GF-D8 (cell line): Measurements from ENCODE around the gene EDAR.
A peak's percentile ranks its signal among the peaks of the same experiment; 100 is the strongest.

ENCODE experiments used
- DNase-seq: peaks from one replicate; lab custom pipeline; 2025; lab: John Stamatoyannopoulos, UW

The EDAR gene

DNA sequence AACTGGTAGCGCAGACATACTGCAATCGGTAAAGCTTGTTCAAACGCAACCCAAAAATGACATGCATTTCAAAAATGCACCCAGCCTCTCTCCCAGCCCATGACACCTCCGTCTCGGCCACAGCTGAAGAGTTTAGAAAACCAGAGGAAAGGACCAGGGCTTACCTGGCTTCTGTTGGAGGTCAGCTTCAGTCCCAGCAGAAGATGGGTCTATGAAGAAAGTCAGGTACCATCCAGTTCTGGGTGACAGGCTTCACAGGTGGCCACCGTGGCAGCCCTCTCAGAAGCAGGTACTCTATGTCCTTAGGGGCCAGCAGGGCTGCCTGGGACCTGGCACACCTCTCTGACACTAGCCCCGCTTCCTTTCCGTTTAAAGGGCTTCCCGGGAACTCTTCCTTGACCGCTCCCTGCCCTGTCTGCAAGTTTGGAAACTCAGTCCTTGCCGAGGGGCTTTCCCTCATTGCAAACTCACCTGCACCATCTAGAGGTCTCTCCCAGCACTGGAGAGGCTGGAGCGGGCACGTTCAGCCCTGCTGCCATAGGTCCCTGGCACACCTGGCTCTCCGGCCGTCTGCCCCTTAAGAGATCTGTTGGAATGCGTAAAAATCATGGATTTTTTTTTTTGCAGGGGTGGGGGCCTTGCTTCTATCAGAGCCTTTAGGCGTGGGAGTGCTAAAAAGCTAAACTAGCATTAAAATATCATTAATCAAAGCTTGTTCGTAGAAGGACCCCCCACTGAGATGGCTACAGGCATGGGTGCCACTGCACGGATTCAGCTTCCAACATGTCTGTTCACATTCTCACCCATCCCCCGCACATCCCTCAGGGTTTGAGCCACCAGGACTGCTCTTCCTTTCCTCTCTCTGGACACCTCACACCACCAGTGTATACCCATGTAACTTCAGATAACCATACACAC lies at the start of gene EDAR:
EDAR (minus strand) TSS at position 425 of the 918 bp plus-strand sequence. CDS start 58,206 bp downstream, outside the sequence.
- no peak for DNase-seq

DNA sequence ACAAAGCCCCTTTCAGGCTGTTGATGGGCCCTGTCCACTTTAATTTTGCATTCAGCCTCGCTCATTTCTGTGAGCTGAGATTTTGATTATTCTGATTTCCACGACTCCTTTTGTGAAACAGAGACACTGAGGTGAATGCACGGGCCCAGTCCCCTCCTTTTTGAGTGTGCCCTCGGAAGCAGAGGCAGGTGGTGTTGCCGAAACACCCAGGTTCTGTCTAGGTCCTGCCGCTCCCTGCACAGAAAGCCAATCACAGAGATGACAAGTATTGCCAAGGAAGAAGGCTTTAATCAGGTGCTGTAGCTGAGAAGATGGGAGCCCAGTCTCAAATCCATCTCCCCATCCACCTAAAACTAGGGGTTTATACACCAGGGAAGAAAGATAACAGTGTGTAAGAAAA lies 44.2 kb upstream of the EDAR start:
- no peak for DNase-seq

DNA sequence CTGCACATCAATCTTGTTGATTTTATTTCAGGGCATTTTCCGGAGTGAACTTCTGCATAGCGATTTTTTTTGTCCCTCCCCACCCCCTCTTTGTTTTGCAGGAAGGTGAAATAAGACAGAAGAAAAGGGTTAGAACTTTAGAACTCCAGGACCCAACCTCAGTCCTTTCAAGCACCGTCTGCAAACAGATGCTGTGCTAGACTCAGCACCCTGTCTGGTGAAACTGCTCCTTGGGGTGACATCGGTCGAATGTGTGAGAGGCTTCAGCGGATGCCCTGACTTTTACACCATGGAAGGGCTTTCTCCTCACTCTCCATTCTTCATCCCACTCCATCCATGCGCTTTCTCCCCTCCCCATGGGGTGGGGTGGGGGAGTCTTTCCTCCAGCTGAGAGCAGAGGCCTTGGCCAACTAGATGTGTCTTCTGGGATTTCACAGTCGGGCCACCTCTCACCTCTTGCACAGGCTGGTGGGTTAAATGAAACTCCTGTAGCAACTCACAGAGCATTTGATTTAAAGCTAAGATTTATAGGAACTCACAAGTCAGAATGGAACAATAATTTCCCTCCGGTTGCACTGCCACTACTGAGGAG lies 43.3 kb upstream of the EDAR start:
- no peak for DNase-seq

DNA sequence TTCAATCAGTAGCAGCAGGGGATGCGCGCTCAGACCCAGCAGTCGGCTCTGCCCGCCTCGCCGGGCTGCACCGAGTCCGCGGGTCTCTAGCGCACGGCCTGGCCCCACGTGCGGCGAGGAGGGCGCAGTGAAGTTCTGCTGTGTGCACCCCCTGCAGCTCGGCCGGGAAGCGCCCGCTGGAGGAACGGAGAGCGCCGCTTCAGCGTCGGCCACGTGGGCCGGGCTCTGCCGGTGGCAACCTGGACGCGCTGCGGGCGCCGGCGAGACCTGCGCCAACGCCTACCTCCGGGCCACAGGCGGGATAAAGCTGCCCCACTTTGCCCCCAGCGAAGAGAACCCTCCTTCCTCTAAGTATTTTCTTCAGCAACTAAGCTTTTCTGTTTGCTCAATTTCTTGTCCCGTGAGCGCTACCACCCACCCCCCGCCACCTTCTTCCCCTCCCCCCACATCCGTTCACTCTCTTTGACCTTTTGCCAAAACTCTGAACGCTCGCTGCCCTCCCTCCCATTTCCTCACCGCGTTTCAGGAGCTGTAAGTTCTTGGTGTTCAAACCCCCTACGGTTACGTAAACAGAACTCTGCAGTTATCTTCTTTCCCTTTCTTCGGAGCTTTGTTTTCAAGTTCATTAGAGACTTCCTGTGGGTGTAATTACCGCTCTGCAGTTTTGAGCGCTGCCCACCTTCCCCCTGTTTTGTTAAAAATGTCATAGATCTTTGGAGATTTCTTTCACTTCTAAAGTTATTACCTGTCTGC lies 42.6 kb upstream of the EDAR start:
- peak; percentile 69 for DNase-seq

DNA sequence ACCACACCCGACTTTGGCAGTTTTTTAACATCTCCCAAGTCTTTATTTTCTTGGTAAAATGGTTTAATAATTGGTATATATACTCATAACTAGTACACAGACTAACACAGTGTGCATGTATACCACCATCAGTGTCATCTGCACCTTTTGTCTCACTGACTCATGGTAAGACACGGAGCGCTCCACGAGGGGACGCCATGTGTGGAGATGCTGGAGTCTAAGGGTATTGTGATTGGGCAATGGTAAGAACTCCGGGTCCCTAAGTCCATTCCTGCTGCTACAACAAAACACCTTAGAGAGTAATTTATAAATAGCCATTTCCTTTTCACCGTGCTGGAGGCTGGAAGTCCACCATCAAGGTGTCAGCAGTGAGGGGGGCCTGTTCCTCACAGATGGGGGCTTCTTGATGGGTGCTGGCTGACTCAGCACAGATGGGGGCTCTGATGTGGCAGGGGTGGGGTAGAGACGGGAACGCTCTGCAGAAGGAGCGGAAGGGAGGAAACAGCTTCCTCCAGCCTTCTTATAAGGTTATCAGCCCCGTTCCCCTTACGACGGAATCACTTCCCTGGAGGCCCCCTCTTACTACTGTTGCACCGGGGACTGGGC lies 42.0 kb upstream of the EDAR start:
- no peak for DNase-seq

DNA sequence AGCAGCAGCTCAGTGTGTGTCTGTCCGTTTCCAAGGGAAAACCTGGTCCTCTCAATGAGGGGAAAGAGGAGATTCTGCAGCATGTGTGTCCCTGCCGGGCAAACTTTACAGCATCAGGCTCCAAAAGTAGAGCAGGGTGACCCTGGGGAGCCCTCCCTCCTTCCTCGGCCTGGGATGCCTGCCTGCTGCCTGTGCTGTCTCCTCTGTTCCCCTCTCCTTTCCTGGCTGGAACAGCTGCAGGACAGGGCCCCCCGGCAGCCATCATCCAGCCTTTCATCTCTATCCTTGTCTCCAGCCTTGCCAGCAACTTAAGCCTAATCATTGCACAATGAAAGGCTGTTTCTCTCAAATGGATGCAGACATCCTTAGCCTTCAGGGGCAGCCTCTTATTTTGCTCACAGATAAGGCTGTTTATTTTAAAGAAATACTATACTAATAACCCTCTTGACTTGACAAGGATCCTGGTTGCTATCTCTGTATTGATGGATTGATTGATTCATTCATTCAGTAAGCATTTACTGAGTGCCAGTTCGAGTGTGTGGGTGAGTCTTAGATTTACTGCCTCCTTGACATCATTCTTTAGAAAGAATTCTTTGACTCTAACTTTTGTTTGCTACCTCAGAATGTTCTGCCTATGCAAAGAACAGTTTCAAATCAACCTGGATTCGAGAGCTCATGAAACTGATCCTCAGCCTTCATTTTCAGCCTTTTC lies 40.6 kb upstream of the EDAR start:
- DNase-seq = no peak

DNA sequence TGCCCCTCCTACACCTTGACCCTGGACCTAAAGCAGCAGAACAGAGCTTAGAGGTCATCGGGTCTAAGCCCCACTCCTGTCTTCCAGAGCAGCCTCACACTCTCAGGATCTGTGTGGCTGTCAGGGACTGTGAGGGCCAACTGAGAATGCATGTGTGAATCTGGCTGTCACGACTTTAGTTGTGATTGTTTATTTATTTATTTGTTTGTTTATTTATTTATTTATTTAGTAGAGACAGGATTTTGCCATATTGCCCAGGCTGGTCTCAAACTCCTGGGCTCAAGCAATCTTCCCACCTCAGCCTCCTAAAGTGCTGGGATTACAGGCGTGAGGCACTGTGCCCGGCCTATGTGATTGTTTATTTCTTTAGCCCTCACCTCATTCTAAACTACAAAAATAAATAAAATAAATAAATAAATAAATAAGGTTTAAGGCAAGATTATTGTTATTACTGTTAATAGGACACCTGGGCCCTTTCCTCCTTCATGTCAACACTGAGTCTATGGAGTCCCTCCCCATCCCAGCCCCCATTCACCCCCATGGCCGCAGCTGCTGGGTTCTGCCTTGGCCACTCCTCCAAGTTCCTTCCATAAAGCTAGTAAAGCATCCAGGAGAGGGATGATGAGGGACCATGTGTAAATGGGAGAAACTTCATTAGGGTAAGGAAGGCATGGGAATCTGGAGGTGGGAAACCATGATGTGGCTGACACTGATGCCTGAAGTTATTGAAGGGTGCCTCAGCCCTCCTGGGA lies 39.9 kb upstream of the EDAR start:
- no peak for DNase-seq

DNA sequence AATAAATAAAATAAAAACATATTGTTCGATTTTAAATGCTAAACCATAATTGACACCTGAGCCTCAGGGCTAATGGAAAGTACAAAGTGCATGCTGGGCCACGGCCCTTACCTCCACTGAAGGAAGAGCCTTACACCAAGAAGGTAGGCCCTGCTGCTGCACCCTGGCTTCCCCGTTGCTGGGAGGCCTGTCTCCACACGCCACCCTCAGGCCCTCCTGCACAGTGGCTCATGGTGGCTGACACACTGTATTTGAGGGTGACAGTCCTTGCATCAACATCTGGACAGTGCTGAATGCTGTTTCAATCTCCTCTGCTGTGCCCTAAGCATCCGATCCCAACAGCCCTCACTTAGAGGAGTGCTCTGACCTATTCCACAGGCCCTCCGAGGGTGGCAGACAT lies 39.3 kb upstream of the EDAR start:
- no peak for DNase-seq

DNA sequence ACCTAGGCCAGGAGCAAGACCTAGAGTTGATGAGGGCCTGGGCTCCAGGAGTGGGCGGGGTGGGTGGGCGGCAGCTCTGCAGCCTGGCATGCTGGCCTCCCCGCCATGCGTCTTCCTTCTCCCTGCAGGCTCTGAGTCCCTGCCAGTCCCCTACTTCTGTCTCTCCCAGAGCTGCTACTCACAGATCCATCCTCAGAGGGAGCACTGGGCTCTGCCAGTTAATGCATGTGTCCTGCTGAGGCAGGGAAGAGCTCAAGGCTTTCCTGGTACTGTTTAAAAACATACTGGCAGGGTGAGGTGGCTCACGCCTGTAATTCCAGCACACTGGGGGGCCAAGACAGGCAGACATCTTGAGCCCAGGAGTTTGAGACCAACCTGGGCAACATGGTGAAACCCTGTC lies 38.7 kb upstream of the EDAR start:
- no peak for DNase-seq

DNA sequence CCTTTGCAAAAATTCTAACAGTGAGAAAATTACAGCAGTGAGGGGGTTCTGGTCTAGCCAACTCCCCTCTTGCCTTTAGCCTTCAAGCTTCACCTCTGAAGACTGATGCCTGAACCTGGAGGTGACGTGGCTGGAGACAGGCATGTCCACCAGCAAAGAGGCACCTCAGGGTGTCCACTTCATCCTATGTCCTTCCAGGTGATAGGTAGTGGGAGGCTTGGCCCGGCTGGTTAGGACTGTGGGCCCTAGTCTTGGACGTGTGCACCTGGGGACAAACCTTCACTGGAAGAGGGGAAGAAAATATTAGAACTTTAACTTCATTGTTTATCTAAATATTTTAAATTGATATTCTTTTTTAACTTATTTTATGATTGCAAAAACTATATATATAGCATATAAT lies 35.5 kb upstream of the EDAR start:
- DNase-seq = no peak

DNA sequence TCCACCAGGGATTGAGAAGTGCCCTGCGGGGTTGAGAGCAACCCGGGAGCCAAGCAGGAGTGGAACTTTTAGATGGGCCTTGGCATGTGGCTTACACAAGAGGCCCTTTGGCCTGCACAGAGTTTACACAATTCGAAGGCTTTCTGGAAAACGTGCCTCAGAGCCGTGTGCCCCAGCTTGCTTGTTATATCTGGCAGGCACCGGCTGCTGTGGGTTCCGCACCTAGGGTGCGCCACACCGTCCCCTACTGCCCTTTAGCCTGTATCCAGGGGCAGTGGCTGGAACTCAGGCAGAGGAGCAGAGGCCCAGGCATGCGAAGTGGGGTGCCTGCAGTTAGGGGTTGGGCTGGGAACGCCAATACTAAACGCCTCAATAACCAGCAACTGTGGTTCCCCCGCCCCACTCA lies 32.9 kb upstream of the EDAR start:
- no peak for DNase-seq

DNA sequence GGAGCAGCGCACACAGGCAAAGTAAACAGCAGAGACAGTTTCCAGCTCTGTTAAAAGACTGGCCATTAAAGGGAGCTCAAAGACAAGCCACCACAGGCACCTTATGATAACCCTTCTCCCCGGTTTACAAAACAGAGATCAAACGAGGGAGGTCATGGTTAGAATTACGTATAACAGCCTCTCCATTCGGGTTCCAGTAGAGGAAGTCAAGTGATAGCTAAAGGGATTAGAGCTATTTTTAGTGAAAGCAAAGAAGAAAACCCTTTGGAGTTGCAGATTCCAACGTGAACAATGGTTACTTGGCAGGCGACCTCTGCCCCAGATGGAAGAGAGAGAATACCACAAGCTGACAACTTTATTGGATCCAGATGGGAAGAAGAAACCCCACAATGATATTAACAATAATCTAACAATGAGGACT lies 31.2 kb upstream of the EDAR start:
- DNase-seq = no peak

DNA sequence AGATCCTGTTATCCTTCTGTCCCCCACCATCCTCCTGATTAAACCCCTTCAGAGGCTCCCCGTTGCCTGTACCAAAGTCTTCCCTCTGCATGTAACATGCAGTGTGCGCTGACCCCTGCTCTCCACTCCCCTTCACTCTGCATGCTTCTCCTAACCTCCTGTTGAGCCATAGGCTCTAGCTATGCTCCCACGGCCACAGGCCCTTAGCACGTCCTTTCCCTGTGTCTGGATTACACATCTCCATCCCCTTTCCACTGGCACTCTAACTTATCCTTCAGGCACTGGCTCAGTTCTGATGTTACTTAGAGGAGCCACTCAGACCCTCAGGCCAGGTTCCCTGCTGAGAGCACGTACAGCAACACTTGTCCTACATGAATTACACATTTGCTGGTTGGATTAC lies 29.4 kb upstream of the EDAR start:
- no peak for DNase-seq

DNA sequence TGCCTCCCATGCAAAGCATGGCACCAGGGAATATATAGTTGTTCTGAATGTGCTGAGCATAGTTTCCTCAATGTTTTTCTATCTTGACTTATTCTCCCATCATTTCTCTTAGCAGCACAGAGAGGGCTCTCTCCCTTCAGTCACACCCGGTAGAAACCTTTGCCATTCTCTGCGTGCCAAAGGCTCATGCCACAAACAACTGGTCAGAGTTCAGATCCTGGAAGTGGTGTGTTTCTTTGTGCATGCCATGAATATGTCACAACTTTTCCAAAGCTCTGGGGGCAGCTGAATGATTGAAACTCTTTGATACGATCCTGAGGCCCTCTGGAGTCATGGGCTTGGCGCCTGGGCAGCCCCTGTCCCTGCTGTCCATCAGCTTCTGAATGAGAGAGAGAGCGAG lies 28.0 kb upstream of the EDAR start:
- no peak for DNase-seq

DNA sequence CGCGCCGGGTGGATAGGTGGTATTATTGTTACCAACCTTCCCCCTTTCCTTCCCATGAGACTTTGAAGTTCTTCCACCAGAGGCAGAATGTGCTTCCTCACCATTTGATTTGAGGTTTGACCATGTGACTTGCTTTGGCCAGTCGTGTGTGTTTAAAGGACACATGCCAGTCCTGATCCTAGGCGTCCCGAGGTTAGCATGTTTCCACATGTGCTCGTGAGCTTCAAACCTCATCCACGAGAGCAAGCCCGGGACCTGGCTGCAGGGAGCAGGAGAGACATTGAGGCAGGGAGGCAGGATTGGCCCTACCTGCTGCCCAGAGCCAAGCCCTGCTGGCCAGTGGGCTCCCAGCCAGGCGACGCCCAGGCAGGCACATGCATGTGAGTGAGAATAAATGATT lies 27.4 kb upstream of the EDAR start:
- DNase-seq = no peak

DNA sequence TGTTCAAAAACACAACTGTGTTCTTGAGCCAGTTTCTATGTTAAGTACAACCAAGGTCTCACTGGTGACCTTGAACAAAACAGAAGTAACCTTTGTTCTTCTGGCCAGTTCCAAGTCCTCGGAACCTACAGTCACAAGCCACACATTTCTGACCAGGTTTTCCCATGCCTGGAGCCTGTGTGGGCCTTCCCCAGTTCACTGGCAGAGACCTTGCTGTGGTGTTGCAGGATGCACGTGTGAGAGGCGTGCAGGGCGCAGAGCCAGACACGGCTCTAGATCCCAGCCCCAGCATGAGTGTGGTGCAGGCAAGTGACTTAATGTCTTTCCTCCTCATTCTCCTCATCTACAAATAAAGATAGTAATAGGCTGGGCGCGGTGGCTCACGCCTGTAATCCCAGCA lies 25.5 kb upstream of the EDAR start:
- no peak for DNase-seq

DNA sequence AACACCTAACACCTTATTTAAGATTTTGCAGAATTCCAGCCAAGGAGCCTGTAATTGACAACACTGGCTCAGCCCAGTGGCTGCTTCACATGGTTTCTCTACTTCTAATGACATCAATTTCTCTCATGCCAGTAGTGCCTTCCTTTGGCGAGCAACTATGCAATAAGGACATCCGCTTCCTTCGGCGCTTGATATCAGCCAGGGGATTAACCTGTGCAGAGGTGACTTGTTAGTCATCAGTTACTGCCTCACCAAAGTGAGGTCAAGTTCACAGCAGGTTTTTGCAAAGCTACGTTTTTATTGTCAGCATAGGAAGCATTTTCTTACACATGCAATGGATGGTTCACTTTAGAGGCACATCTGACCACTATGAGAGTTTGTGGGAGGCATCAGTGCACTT lies 24.0 kb upstream of the EDAR start:
- no peak for DNase-seq

DNA sequence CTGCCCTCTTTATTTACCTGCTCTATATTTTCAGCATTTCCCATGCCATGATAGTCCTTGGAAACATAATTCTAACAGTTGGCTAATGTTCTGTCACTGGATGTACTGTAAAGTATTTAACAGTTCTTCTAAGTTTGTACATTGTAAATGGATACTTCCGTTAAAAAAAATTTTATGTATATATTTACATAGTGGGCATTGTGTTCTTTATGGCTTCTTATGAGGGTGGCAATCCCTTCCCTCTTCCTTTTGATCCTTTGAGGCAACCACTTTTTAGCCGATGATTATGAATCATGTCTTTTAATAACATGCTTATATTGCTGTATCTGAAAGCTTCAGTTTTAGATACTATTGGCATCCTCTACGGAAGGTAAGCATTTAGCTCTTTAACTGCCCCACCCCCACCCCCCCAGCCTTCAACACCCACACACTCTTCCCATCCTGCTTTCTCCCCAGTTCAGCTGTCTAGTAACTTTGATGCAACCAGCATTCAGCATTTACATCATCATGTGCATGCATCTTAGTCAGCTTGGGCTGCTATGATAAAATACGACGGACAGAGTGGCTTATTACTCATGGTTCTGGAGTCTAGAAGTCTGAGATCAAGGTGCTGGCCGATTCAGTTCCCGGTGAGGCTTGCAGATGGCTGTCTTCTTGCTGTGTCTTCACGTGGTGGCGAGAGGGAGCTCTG lies 21.0 kb upstream of the EDAR start:
- no peak for DNase-seq

DNA sequence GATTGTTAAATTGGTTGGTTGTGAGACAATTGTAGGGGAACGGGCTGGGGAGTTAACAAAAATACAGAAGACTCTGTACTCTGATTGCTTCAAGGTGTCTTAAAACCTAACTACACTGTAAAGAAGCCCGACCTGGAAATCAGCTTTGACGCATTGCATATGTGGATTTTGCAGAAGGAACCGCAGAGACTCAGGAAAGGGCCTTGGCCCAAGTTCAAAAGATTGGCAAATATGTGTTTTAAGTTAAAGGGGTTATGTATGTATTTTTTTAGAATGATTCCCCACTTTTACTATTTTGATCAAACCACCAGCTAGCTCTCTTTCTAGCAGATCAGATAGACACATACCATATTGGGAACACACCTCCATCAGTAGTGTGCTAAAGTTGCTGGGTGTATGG lies 18.0 kb upstream of the EDAR start:
- no peak for DNase-seq

DNA sequence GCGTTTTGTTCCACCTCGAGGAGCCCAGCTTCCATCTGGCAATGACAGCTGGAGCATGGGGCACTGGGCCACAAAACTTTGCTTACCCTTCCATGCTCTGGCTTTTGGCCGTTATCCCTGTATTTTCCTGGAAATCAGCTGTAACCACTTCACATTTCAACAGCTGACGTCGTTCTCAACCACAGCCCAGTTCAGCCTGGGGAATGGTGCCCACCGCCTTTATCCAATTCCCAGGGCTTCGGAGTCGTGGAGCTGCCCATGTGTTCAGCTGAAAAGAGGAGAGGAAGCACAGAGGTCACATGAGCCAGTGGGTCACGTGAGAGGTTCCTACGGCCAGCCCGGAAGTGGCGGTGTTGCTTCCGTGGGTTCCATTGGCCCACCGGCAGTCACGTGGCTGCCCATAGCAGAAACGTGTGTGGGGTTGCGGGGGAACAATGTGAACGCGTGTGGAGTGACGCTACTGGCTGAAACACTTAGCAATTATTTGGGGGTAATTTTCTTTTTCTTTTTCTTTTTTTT lies 16.7 kb upstream of the EDAR start:
- no peak for DNase-seq
